Endodermal cell (in vitro differentiated cells): Measurements from ENCODE around the gene PKD2L2. TPM values are rescaled to one million over a fixed set of nuclear protein-coding genes. Genes with fewer than 3 reads are reported as not detected.

Source experiments
- DNase-seq: peaks from one replicate; pipeline ENCODE4 v3.0.0-alpha.2; 2017
- H3K27ac ChIP-seq: 2 replicates; pipeline ENCODE4 v1.5.1; 2013; ENCODE audit warnings: mild to moderate bottlenecking, low read depth, low read length, moderate library complexity
- H3K27me3 ChIP-seq: 2 replicates; pipeline ENCODE4 v1.6.1; 2013; ENCODE audit warnings: mild to moderate bottlenecking, low read length, moderate library complexity; ENCODE audit not compliant: insufficient read depth, control insufficient read depth, poor library complexity, severe bottlenecking
- H3K36me3 ChIP-seq: 2 replicates; pipeline ENCODE4 v1.7.0; 2013; ENCODE audit warnings: mild to moderate bottlenecking, low read length, moderate library complexity; ENCODE audit not compliant: control insufficient read depth, insufficient read depth
- H3K4me1 ChIP-seq: one replicate; pipeline ENCODE4 v1.7.0; 2013; ENCODE audit warnings: low read length; ENCODE audit not compliant: control insufficient read depth, insufficient read depth
- H3K4me3 ChIP-seq: 2 replicates; pipeline ENCODE4 v1.5.1; 2013; ENCODE audit warnings: mild to moderate bottlenecking, low read length, moderate library complexity
- H3K9ac ChIP-seq: 2 replicates; pipeline ENCODE4 v1.6.1; 2013; ENCODE audit warnings: mild to moderate bottlenecking, low read length, moderate library complexity; ENCODE audit not compliant: poor library complexity, severe bottlenecking; ENCODE audit errors: extremely low read depth
- H3K9me3 ChIP-seq: 2 replicates; pipeline ENCODE4 v1.6.1; 2013; ENCODE audit warnings: mild to moderate bottlenecking, low read length, moderate library complexity; ENCODE audit not compliant: control insufficient read depth
- H3K27ac Mint-ChIP-seq: 2 replicates; pipeline ENCODE4 v1.8.0; 2020; ENCODE audit warnings: mixed read lengths
- H3K27me3 Mint-ChIP-seq: 2 replicates; pipeline ENCODE4 v1.8.0; 2021; ENCODE audit warnings: mild to moderate bottlenecking, mixed read lengths; ENCODE audit not compliant: insufficient read depth
- H3K36me3 Mint-ChIP-seq: 2 replicates; pipeline ENCODE4 v1.8.0; 2020; ENCODE audit warnings: low read depth, mixed read lengths
- H3K4me1 Mint-ChIP-seq: 2 replicates; pipeline ENCODE4 v1.8.0; 2020; ENCODE audit warnings: mixed read lengths
- H3K4me3 Mint-ChIP-seq: 2 replicates; pipeline ENCODE4 v1.8.0; 2020; ENCODE audit warnings: mild to moderate bottlenecking, moderate library complexity, mixed read lengths
- H3K9me3 Mint-ChIP-seq: 2 replicates; pipeline ENCODE4 v1.8.0; 2020; ENCODE audit warnings: mild to moderate bottlenecking, mixed read lengths
- CTCF ChIP-seq: fragments of 200-600 bp; sonication (generic); conservative IDR thresholded peaks from 2 replicates; pipeline ENCODE4 v1.5.0; 2021; ENCODE audit warnings: antibody characterized with exemption, mild to moderate bottlenecking
- WGBS, 2 experiments: methylation state at CpG; one replicate each; pipeline versions ENCODE4 v1.1.5 to v1.1.7; 2013; ENCODE audit warnings: missing lambda C conversion rate in 2 of 2, mixed read lengths in 1 of 2; ENCODE audit not compliant: insufficient coverage in 1 of 2, insufficient read length in 1 of 2; 5-methylcytosine and 5-hydroxymethylcytosine counted together
- total RNA-seq, 2 donors: library from RNA; stranded (reverse); fragmentation: NEBNext Ultra II Directional in 1 of 2; extraction: Animal tissue kit (Norgen Biotek cat#: 25700) in 1 of 2; gene quantifications; 2 replicates in 1 of 2; 3 replicates in 1 of 2; pipeline ENCODE4 v1.2.1, GENCODE V29; 2021

PKD2L2 gene
- total RNA-seq, 2 donors from 2014 or later = not detected

DNA sequence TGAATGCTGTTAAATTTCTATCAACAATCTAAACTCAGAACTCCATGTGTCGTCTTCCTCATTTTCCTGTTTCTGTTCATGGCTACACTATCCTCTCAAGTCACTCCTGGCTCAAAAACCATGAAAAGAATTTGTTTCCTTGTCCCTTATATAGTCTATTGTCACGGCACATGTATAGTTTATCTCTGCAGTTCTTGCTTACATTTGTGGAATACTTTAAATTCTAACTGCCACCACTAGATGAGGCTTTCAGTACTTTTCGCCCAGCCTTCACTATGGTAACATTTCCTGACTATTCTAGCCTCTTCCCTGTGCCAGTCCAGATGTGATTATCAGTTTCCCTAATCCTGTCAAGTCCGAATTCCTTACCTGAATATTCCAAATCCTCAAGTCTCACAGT is 34.6 kb downstream of the PKD2L2 start:
- TF ChIP-seq CTCF = peak; percentile 35

GRCh38 chr5:137932800-137933199 is 43.5 kb downstream of the PKD2L2 start:
- DNase-seq = no peak
- 81 to 90% methylated on average over 2 to 3 of the region's 3 CpGs for WGBS, 2 experiments
- TF ChIP-seq CTCF = no peak
- Mint-ChIP-seq H3K4me3 (no peak overlapping the region), H3K36me3 (peaks cover 16% of the 10 kb centered on the region), H3K27me3 (no peaks in the 10 kb centered on the region), H3K9me3 (no peaks in the 10 kb centered on the region), H3K4me1 (peaks cover 2% of the 10 kb centered on the region), H3K27ac (no peak overlapping the region)
- Histone ChIP-seq H3K4me3 (no peak overlapping the region), H3K4me1 (no peaks in the 10 kb centered on the region), H3K27ac (no peak overlapping the region), H3K9ac (no peak overlapping the region), H3K9me3 (no peaks in the 10 kb centered on the region), H3K27me3 (no peaks in the 10 kb centered on the region), H3K36me3 (peaks cover 24% of the 10 kb centered on the region)

More for the DNA sequence above, 34.6 kb downstream of the PKD2L2 start:
- H3K9ac ChIP-seq = no peak overlapping the region
- Mint-ChIP-seq H3K4me1 (peaks cover 5% of the 10 kb centered on the region), H3K36me3 (peaks cover under 1% of the 10 kb centered on the region), H3K27ac (no peak overlapping the region), H3K4me3 (no peak overlapping the region), H3K27me3 (no peaks in the 10 kb centered on the region), H3K9me3 (no peaks in the 10 kb centered on the region)
- H3K9me3 ChIP-seq = no peaks in the 10 kb centered on the region
- H3K27ac ChIP-seq = no peak overlapping the region
- no peaks in the 10 kb centered on the region for H3K4me1 ChIP-seq
- no peaks in the 10 kb centered on the region for H3K36me3 ChIP-seq
- no peak overlapping the region for H3K4me3 ChIP-seq
- DNase-seq = no peak
- H3K27me3 ChIP-seq = no peaks in the 10 kb centered on the region
- WGBS, 2 experiments = 86 to 96% methylated on average over 4 of the region's 4 CpGs

- Histone ChIP-seq H3K27ac (no peak overlapping the region), H3K4me3 (no peak overlapping the region), H3K36me3 (peaks cover 27% of the 10 kb centered on the region), H3K9ac (no peak overlapping the region), H3K27me3 (no peaks in the 10 kb centered on the region), H3K9me3 (no peaks in the 10 kb centered on the region), H3K4me1 (no peaks in the 10 kb centered on the region)
- Mint-ChIP-seq H3K4me1 (peaks cover 2% of the 10 kb centered on the region), H3K9me3 (no peaks in the 10 kb centered on the region), H3K27ac (no peak overlapping the region), H3K27me3 (no peaks in the 10 kb centered on the region), H3K36me3 (peaks cover 16% of the 10 kb centered on the region), H3K4me3 (no peak overlapping the region)
- no peak for DNase-seq
- 89 to 90% methylated on average over 3 of the region's 3 CpGs for WGBS, 2 experiments
- TF ChIP-seq CTCF = no peak
Measured at GRCh38 chr5:137933491-137933911, 44.2 kb downstream of the PKD2L2 start.
